ENCODE data around the gene CSDE1.
A peak's percentile ranks its signal among the peaks of the same experiment; 100 is the strongest.

DNA sequence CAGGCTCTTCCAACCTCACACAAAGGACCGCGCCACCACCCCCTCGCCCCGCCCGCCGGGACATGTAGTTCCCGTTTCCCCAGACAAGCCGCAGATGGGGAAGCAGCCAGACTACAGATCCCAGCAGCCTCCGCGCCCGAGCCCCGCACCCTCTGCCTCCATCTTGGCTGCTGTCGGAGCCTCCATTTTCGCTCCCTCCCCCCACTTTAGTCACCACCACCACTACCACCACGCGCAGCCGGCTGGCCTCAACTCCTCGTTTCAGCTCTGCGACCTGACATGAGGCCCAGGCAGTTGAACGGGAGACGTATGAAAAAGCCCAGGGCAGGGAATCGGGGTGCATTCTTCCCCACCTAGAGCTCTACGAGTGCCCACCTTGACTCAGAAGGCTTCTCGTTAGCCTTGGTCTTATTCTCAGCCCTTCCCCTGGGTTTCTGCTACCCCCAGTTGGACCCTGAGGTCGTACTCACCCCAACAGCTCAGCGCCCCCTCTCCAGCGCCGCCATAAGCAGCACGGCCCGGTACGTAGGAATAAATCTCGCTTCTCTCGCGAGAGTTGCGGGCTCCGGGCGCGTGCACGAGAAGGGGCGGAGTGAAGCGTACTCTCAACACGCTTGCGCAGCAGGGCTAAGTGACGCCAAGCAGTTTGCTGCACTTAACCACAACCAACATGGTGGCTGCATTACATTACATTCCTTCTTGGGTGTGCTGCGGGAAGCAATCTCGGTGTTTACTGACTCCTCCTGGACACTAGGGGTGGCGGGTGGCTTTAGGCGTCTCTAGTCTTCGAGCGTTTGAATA is at the start of gene CSDE1:
- peak; percentile 51 to 96 (median 84) for TF ChIP-seq POLR2A (IDR thresholded peaks at IDR 0.05)
- TF ChIP-seq, protein P1, sequence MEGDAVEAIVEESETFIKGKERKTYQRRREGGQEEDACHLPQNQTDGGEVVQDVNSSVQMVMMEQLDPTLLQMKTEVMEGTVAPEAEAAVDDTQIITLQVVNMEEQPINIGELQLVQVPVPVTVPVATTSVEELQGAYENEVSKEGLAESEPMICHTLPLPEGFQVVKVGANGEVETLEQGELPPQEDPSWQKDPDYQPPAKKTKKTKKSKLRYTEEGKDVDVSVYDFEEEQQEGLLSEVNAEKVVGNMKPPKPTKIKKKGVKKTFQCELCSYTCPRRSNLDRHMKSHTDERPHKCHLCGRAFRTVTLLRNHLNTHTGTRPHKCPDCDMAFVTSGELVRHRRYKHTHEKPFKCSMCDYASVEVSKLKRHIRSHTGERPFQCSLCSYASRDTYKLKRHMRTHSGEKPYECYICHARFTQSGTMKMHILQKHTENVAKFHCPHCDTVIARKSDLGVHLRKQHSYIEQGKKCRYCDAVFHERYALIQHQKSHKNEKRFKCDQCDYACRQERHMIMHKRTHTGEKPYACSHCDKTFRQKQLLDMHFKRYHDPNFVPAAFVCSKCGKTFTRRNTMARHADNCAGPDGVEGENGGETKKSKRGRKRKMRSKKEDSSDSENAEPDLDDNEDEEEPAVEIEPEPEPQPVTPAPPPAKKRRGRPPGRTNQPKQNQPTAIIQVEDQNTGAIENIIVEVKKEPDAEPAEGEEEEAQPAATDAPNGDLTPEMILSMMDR (IDR thresholded peaks at IDR 0.05), result peak in 4 of 6 experiments; percentile 10 to 50 (median 40)
- peak in 1 of 4 donors; percentile 40 for TF ChIP-seq EP300 (IDR thresholded peaks at IDR 0.05)
- peak; percentile 90 to 96 for TF ChIP-seq POLR2AphosphoS5 (IDR thresholded peaks at IDR 0.05)
